22Rv1 (cell line): ENCODE results near the gene MED12L.
A peak's percentile ranks its signal among the peaks of the same experiment; 100 is the strongest.

Experiments
- H3K27ac ChIP-seq: fragments of 450-650 bp; 2 replicates; pipeline ENCODE4 v1.5.1; 2017
- ZFX ChIP-seq: fragments of 450-650 bp; IDR thresholded peaks from 2 replicates; pipeline ENCODE4 v1.6.1; 2017; ENCODE audit warnings: antibody characterized with exemption, borderline replicate concordance
- TF ChIP-seq, protein P1 (sequence below): fragments of 450-650 bp; IDR thresholded peaks from 2 replicates; pipeline ENCODE4 v1.5.1; 2017; ENCODE audit warnings: mild to moderate bottlenecking

Gene MED12L

DNA sequence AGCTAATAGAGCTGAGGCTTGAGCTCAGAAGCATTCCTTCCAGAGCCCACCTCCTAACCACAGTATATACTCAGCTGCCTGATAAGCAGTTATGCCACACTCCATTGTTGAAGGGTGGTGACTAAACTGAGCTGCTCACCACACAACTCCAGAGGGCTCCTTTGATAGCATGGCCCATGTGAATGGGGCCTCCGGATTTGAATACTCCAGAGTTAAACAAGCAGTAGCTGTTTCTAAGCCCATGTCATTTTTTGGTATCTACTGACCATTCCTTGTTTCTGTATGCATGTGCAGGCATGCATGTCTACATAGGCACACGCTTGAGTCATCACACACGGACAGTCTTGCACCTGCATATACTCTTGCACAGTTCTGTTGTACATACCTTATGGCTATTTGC, 346.5 kb downstream of the MED12L start:
- no peak overlapping the region for H3K27ac ChIP-seq
- TF ChIP-seq, protein P1, sequence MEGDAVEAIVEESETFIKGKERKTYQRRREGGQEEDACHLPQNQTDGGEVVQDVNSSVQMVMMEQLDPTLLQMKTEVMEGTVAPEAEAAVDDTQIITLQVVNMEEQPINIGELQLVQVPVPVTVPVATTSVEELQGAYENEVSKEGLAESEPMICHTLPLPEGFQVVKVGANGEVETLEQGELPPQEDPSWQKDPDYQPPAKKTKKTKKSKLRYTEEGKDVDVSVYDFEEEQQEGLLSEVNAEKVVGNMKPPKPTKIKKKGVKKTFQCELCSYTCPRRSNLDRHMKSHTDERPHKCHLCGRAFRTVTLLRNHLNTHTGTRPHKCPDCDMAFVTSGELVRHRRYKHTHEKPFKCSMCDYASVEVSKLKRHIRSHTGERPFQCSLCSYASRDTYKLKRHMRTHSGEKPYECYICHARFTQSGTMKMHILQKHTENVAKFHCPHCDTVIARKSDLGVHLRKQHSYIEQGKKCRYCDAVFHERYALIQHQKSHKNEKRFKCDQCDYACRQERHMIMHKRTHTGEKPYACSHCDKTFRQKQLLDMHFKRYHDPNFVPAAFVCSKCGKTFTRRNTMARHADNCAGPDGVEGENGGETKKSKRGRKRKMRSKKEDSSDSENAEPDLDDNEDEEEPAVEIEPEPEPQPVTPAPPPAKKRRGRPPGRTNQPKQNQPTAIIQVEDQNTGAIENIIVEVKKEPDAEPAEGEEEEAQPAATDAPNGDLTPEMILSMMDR = no peak
- no peak for TF ChIP-seq ZFX

DNA sequence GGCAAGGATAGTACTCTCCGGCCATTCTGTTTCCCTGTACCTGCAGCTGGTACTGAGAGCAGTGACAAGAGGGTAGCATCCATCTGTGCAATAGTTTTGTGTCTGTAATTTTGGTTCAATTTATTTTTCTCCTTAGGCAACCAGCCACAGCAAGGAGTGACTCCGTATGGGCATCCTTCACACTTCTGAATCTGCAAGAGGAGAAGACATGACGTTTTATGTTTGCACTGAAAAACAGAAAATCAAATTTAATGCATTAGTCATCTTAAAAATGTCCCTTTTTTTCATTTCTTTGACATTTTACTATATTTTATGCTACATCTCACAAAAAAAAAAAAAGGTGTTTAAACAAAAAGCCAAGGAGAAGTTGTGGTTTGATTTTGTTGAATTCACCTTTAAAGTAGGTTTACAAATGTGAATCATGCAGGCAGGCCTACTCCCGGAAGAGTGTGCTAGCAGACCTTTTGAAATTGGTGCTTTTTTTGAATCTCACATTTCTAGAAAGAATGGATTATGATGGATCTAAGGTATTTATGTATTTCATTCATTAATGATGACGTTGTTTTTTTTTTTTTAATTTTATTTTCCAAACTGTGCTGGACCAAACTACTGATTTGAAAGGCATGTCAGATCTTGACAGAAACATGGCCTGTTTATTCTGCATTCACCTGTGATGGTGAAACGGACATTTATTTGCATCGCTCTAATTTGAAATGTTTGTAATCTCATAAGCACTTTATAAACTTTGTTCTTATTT, 347.3 kb downstream of the MED12L start:
- H3K27ac ChIP-seq = no peak overlapping the region
- TF ChIP-seq ZFX = no peak
- TF ChIP-seq, protein P1 = no peak

DNA sequence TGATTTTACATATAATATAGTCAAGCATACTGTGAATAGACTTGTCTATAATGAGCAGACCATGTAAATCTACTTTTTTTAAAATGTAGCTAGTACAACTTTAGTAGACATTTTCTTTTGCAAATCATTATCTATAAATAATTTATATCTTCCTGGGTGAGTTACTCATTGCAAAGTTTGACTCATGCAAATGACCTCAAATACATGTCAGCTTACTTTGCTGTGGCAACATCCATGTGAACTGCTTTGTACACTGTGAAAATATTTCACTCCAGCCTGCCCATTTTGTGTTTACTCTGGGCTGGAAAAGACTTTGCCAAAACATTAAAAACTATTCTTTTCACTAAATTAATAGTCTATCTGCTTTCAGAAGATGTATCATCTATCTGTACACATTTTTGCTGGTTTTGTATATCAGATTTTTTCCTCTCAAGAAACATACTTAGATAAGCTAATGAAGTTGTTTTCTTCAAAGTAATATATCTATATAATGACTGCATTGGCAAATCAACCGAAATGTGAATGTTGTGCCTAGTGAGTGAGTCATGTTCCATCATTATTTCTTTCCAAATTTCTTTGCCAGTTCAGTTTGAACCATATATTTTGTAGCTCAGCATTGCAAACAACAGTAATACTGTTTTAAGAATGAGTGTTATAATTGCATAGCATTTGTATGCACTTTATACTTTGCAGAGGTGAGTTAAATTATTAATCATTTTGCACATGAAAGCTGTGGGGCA, 348.9 kb downstream of the MED12L start:
- no peak overlapping the region for H3K27ac ChIP-seq
- TF ChIP-seq ZFX = no peak
- TF ChIP-seq, protein P1 = no peak

DNA sequence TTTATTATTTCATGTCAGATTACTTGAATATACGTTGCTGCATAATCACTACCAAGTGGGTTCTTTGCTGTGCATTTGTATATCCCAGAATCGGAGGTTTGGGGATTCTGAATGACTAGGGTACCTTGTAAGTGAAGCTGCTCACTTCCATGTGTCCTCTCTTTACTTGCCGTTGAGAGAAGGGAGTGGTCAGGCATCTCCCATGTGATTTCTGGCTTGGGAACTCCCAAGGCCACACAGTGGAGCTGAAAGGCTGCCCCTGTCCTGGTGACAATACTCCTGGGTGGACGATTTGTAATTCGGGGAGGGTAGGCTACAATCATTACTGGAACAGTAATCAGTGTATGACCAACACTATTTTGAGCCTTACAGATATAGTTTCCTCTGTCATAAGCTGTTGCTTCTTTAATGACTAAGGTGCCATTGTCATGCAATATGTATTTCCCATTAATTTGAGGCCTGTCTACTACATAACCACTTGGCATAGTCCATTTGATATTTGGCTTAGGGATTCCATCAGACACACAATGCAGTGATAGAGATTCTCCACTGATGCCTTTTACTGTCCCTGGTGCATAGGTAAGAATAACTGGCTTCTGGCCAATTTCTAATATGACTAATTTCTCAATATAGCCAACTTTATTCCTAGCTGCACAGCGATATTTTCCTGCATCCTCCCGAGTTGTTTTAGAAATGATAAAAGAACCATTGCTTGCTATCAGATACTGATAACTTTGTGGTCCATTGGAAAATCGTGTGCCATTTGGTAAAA, 351.4 kb downstream of the MED12L start:
- no peak for TF ChIP-seq ZFX
- TF ChIP-seq, protein P1 = no peak
- H3K27ac ChIP-seq = no peak overlapping the region

DNA sequence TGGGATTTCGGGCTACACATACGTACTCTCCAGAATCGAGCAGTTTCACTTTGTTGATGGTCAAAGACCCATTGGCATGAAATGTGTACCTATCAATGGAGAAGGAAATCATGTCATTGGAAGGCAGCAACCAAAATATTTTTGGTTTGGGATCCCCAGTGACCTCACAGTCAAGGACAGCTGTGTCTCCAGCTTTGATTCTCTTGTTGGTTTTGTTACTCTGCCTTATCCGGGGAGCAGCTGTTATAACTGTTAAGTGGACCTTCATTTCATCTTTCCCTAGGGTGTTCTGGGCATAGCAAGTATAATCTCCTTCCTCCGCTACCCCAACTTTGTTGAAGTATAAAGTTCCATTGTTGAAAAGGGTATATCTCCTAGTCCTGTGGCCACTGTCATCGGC, 352.4 kb downstream of the MED12L start:
- H3K27ac ChIP-seq = no peak overlapping the region
- no peak for TF ChIP-seq ZFX
- TF ChIP-seq, protein P1 = no peak

DNA sequence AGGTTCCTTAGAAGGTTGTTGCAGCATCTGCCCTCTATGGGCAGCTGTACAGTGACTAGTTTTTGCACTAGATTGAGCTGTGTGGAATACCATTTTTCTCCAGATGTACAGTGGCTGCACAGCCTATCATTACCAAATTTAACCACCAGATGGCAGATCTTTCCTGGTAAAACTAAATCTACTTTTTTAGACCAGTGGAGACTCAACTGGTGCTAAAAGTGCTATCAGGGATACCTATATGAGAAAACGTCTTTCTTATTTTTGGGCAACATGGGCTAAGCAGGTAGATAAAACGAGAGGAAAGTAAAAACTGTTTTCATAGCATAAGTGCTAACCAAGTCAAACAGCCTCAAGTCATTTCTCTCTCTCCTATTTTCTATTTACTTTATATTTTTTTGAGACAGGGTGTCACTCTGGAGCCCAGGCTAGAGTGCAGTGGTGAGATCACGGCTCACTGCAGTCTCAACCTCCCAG, 354.2 kb downstream of the MED12L start:
- TF ChIP-seq, protein P1 = peak; percentile 78
- no peak for TF ChIP-seq ZFX
- H3K27ac ChIP-seq = no peak overlapping the region
